Omental fat pad (tissue), 4 donors: Measurements from ENCODE around the gene TPMT. TPM values are rescaled to one million over a fixed set of nuclear protein-coding genes. Genes with fewer than 3 reads are reported as not detected.
"Not testable (repeated sequence)": the region's sequence is repeated elsewhere in the genome, so short reads cannot be mapped to it uniquely, and the experiment has no call there.

Source experiments
- ATAC-seq: fragments of 150-250 bp; one replicate; pipeline ENCODE4 v1.9.1; 2016; ENCODE audit warnings: mild to moderate bottlenecking, moderate library complexity; ENCODE audit not compliant: low FRiP score
- DNase-seq: peaks from one replicate; pipeline ENCODE4 v3.0.0-alpha.2; 2019; ENCODE audit warnings: low spot score
- total RNA-seq, 4 donors: library from RNA; depleted of rRNA; stranded (reverse); fragments of >200 nt; gene quantifications; one replicate each; pipeline ENCODE4 v1.1.0, GENCODE V29; 2016
- TF ChIP-seq, protein P1 (sequence below), 3 donors: fragments of 450-650 bp; IDR thresholded peaks; one replicate each; pipeline ENCODE4 v1.5.1; 2016 to 2017; ENCODE audit warnings: antibody characterized with exemption in 3 of 3, mild to moderate bottlenecking in 3 of 3, moderate library complexity in 2 of 3

TPMT gene
- total RNA-seq, 4 donors from 2014 or later: 4.5 to 7.2 (median 6.8) TPM

DNA sequence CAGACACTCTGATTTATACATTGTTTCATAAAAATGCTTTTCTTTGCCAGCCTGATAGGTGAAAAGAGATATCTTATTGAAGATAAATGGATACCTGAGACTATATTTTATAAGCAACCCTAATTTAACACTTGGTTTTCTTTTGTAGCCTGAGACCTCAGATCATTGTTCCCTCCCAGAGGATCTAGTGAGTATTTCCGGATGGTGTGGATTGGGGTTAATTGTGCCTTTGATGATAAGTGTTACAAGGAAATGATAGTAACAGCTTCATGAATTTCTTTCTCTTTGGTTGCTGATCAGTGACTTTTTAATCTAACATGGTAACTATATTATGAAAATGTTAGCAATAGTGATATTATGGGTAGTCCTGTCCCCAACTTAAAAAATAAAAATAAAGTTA lies 30.7 kb upstream of the TPMT start:
- TF ChIP-seq, protein P1, sequence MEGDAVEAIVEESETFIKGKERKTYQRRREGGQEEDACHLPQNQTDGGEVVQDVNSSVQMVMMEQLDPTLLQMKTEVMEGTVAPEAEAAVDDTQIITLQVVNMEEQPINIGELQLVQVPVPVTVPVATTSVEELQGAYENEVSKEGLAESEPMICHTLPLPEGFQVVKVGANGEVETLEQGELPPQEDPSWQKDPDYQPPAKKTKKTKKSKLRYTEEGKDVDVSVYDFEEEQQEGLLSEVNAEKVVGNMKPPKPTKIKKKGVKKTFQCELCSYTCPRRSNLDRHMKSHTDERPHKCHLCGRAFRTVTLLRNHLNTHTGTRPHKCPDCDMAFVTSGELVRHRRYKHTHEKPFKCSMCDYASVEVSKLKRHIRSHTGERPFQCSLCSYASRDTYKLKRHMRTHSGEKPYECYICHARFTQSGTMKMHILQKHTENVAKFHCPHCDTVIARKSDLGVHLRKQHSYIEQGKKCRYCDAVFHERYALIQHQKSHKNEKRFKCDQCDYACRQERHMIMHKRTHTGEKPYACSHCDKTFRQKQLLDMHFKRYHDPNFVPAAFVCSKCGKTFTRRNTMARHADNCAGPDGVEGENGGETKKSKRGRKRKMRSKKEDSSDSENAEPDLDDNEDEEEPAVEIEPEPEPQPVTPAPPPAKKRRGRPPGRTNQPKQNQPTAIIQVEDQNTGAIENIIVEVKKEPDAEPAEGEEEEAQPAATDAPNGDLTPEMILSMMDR (IDR thresholded peaks at IDR 0.05): no peak
- no peak for ATAC-seq
- DNase-seq: no peak

- DNase-seq: no peak
- ATAC-seq: no peak
- TF ChIP-seq, protein P1 (IDR thresholded peaks at IDR 0.05): no peak
Measured at GRCh38 chr6:18183766-18184165, 28.9 kb upstream of the TPMT start.

GRCh38 chr6:18182568-18182967 lies 27.7 kb upstream of the TPMT start:
- DNase-seq (no peak), ATAC-seq (no peak)
- TF ChIP-seq, protein P1 (IDR thresholded peaks at IDR 0.05): no peak

DNA sequence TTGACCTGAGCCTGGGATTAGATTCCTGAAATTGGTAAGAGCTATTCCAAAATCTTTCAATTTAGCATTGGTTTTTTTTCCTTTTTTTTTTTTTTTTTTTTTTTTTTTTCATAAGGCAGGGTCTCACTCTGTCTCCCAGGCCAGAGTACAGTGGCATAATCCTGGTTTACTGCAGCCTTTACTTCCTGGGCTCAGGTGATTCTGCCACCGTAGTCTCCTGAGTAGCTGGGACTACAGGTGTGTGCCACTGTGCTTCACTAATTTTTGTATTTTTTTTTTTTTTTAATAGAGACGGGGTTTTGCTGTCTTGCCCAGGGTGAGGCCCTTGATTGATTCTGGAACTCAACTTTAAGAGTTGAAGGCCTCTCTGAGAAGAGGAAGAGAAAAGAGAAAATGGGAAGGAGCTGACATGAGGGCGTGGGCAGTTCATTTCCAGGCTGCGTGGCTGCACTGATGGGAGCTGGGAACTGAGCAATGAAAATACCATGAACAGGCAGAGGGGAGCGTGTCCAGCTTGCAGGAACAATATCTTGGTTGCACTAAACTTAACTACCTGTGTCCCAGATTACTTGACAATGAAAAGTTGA lies 25.0 kb upstream of the TPMT start:
- DNase-seq: no peak
- TF ChIP-seq, protein P1 (IDR thresholded peaks at IDR 0.05): no peak
- no peak for ATAC-seq

DNA sequence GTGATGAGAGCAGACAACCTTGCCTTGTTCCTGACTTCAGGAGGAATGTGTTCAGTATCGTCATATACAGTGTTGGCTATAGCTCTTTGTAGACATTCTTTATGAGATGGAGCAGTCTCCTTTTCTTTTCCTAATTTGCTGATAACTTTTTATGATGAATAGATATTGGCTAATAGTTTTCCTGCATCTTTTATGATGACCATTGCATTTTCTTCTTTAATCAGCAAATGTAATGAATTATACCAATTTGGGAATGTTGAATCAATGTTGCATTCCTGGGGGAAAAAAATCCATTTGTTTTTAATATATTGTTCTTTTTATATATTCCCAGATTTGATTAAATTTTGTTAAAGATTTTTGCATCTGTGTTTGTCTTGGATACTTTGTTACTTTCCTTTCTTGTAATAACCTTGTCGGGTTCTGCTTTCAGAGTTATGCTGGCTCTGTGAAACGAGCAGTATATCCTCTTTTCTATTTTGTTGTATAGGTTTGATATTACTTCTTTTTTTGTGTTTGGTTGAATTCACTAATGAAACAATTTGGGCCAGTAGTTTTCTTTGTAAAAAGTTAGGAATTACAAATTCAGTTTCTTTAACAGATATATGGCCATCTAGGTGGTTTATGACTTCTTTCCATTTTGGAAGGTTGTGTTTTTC lies 24.2 kb upstream of the TPMT start:
- ATAC-seq (no peak), DNase-seq (no peak)
- TF ChIP-seq, protein P1 (IDR thresholded peaks at IDR 0.05): no peak

- TF ChIP-seq, protein P1 (IDR thresholded peaks at IDR 0.05): no peak
- no peak for ATAC-seq
- no peak for DNase-seq
Measured at GRCh38 chr6:18177286-18177965, 22.5 kb upstream of the TPMT start.

DNA sequence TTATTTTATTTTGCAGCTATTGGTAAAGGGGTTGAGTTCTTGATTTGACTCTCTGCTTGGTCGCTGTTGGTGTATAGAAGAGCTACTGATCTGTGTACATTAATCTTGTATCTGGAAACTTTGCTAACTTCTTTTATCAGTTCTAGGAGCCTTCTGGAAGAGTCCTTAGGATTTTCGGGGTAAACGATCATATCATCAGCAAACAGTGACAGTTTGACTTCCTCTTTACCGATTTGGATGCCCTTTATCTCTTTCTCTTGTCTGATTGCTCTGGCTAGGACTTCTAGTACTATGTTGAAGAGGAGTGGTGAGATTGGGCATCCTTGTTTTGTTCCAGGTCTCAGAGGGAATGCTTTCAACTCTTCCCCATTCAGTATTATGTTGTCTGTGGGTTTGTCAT lies 21.3 kb upstream of the TPMT start:
- ATAC-seq: not testable (repeated sequence)

More for the DNA sequence above, 21.3 kb upstream of the TPMT start:
- not testable (repeated sequence) for DNase-seq
